Smooth muscle cell (in vitro differentiated cells): ENCODE data around the gene NR6A1. TPM values are rescaled to one million over a fixed set of nuclear protein-coding genes. Genes with fewer than 3 reads are reported as not detected.

Experiments
- DNase-seq: peaks from one replicate; lab custom pipeline; 2025; ENCODE audit not compliant: unreplicated experiment; lab: John Stamatoyannopoulos, UW
- H2AFZ ChIP-seq: fragments of 200-600 bp; sonication (generic); 2 replicates; pipeline ENCODE4 v1.6.0; 2016; ENCODE audit warnings: antibody characterized with exemption, low read depth, mild to moderate bottlenecking
- H3F3A ChIP-seq: fragments of 200-600 bp; sonication (generic); 2 replicates; pipeline ENCODE4 v1.6.0; 2017; ENCODE audit warnings: antibody characterized with exemption, low read depth
- H3K27ac ChIP-seq: fragments of 200-600 bp; sonication (generic); 2 replicates; pipeline ENCODE4 v1.5.1; 2016; ENCODE audit warnings: low read depth, mild to moderate bottlenecking
- H3K27me3 ChIP-seq: fragments of 200-600 bp; sonication (generic); 2 replicates; pipeline ENCODE4 v1.6.1; 2016; ENCODE audit warnings: low read depth, mild to moderate bottlenecking
- H3K36me3 ChIP-seq: fragments of 200-600 bp; sonication (generic); 2 replicates; pipeline ENCODE4 v1.5.1; 2016; ENCODE audit warnings: low read depth
- H3K4me1 ChIP-seq: fragments of 200-600 bp; sonication (generic); 2 replicates; pipeline ENCODE4 v1.5.1; 2016; ENCODE audit warnings: low read depth
- H3K4me2 ChIP-seq: fragments of 200-600 bp; sonication (generic); 2 replicates; pipeline ENCODE4 v1.6.0; 2016; ENCODE audit warnings: mild to moderate bottlenecking
- H3K4me3 ChIP-seq: fragments of 200-600 bp; sonication (generic); 2 replicates; pipeline ENCODE4 v1.5.1; 2016; ENCODE audit warnings: mild to moderate bottlenecking
- H3K79me2 ChIP-seq: fragments of 200-600 bp; sonication (generic); 2 replicates; pipeline ENCODE4 v1.6.0; 2016; ENCODE audit warnings: low read depth, mild to moderate bottlenecking
- H3K9ac ChIP-seq: fragments of 200-600 bp; sonication (generic); 2 replicates; pipeline ENCODE4 v1.6.0; 2016; ENCODE audit warnings: low read depth
- H3K9me3 ChIP-seq: fragments of 200-600 bp; sonication (generic); replicated peaks from 2 replicates; pipeline ENCODE4 v1.5.1; 2016; ENCODE audit warnings: low read depth
- H4K20me1 ChIP-seq: fragments of 200-600 bp; sonication (generic); 2 replicates; pipeline ENCODE4 v1.6.0; 2016; ENCODE audit warnings: low read depth
- CTCF ChIP-seq: fragments of 200-600 bp; sonication (generic); IDR thresholded peaks from 2 replicates; pipeline ENCODE4 v1.5.1; 2017; ENCODE audit warnings: borderline replicate concordance, mild to moderate bottlenecking, antibody characterized with exemption; ENCODE audit not compliant: insufficient read depth, poor library complexity, severe bottlenecking
- WGBS: methylation state at CpG from one replicate; pipeline ENCODE4 v1.1.7; 2016; ENCODE audit warnings: low lambda C conversion rate; 5-methylcytosine and 5-hydroxymethylcytosine counted together
- polyA plus RNA-seq: library from polyadenylated mRNA; unstranded; fragments of >200 nt; fragmentation: Nextera tagmentation; extraction: Ambion mirVana; gene quantifications from 2 replicates; pipeline ENCODE4 v1.2.1, GENCODE V29; 2016
- total RNA-seq: library from RNA; depleted of rRNA; stranded (reverse); fragments of >200 nt; gene quantifications from 2 replicates; pipeline ENCODE4 v1.2.3, GENCODE V29; 2014

Gene NR6A1
- total and polyA plus RNA-seq, 2 experiments from 2014 or later: 0.17 to 0.31 TPM

- DNase-seq: no peak
- Histone ChIP-seq H3K27ac (no peak overlapping the region), H2AFZ (no peak overlapping the region), H3K36me3 (no peaks in the 10 kb centered on the region), H3F3A (no peaks in the 10 kb centered on the region), H3K9me3 (no peaks in the 10 kb centered on the region), H3K4me3 (no peak overlapping the region), H3K4me1 (peaks cover 5% of the 10 kb centered on the region), H3K4me2 (no peak overlapping the region), H4K20me1 (no peaks in the 10 kb centered on the region), H3K27me3 (peaks cover 3% of the 10 kb centered on the region), H3K79me2 (no peaks in the 10 kb centered on the region), H3K9ac (no peak overlapping the region)
- 94% methylated on average over 18 of the region's 18 CpGs for WGBS
- TF ChIP-seq CTCF: no peak
Observed at GRCh38 chr9:124493794-124494479, 277.2 kb downstream of the NR6A1 start.

GRCh38 chr9:124493218-124493617 is 277.9 kb downstream of the NR6A1 start:
- Histone ChIP-seq H3K36me3 (no peaks in the 10 kb centered on the region), H3K4me2 (no peak overlapping the region), H3F3A (no peaks in the 10 kb centered on the region), H3K4me3 (no peak overlapping the region), H3K79me2 (no peaks in the 10 kb centered on the region), H4K20me1 (no peaks in the 10 kb centered on the region), H2AFZ (no peak overlapping the region), H3K27ac (no peak overlapping the region), H3K27me3 (peaks cover 7% of the 10 kb centered on the region), H3K9me3 (no peaks in the 10 kb centered on the region), H3K9ac (no peak overlapping the region), H3K4me1 (peaks cover 8% of the 10 kb centered on the region)
- no peak for DNase-seq
- 95% methylated on average over 4 of the region's 4 CpGs for WGBS
- no peak for TF ChIP-seq CTCF

DNA sequence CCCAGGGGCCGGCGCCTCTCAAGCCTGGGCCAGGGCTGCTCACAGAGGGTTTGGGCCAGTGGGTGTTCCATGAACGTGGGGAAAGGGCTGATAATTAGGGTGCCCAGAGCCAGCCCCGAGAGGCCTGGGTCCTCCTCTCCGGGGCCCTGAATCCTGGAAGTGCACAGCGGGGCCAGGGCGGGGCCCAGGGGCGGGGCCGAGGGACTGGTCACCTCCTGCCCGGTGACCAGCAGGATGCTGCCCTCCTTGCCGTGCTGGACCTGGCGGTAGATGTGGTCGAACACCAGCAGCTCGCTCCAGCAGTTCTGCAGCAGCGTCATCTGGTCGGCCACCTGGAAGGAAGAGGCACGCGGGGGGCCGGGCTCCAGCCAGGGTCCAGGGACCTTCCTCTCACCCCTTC is 278.3 kb downstream of the NR6A1 start:
- WGBS: 89% methylated on average over 18 of the region's 19 CpGs
- no peaks in the 10 kb centered on the region for H3K9me3 ChIP-seq
- no peaks in the 10 kb centered on the region for H3K79me2 ChIP-seq
- peaks cover 9% of the 10 kb centered on the region for H3K4me1 ChIP-seq
- H3K27me3 ChIP-seq: peaks cover 11% of the 10 kb centered on the region
- no peak overlapping the region for H3K4me2 ChIP-seq
- H4K20me1 ChIP-seq: no peaks in the 10 kb centered on the region
- H2AFZ ChIP-seq: no peak overlapping the region
- no peak overlapping the region for H3K27ac ChIP-seq
- H3K36me3 ChIP-seq: no peaks in the 10 kb centered on the region
- H3K4me3 ChIP-seq: no peak overlapping the region
- no peak overlapping the region for H3K9ac ChIP-seq
- H3F3A ChIP-seq: no peaks in the 10 kb centered on the region
- DNase-seq: no peak
- TF ChIP-seq CTCF: no peak
